K562 (cell line): Measurements from ENCODE around the gene NEK1. TPM values are rescaled to one million over a fixed set of nuclear protein-coding genes. Genes with fewer than 3 reads are reported as not detected.

Experiments
- CEBPB ChIP-seq: fragments of 450-650 bp; IDR thresholded peaks from 2 replicates; pipeline ENCODE4 v1.6.1; 2016; ENCODE audit warnings: missing genetic modification characterization, missing compliant biosample characterization
- CHD1 ChIP-seq: fragments of 200-600 bp; sonication (generic); IDR thresholded peaks from one replicate; pipeline ENCODE4 v1.6.1; 2012; ENCODE audit warnings: mild to moderate bottlenecking, moderate library complexity, low read length, inconsistent platforms
- COPS2 ChIP-seq: fragments of 450-650 bp; conservative IDR thresholded peaks from 2 replicates; pipeline ENCODE4 v1.6.1; 2016; ENCODE audit warnings: mild to moderate bottlenecking, moderate library complexity
- CREBBP ChIP-seq: IDR thresholded peaks from one replicate; pipeline ENCODE4 v1.6.1; 2012; ENCODE audit warnings: low read depth, mild to moderate bottlenecking, control low read depth, inconsistent platforms, low read length
- DEAF1 ChIP-seq: fragments of 450-650 bp; formaldehyde crosslinking; IDR thresholded peaks from 2 replicates; pipeline ENCODE4 v1.4.0; 2020; ENCODE audit warnings: mild to moderate bottlenecking, moderate library complexity
- ESRRA ChIP-seq: fragments of 450-650 bp; IDR thresholded peaks from 2 replicates; pipeline ENCODE4 v1.6.1; 2014; ENCODE audit warnings: low read depth, mild to moderate bottlenecking, moderate library complexity, borderline replicate concordance
- FOXJ2 ChIP-seq: fragments of 200-800 bp; sonication (Bioruptor generic); IDR thresholded peaks from 2 replicates; pipeline ENCODE4 v1.6.1; 2016; ENCODE audit warnings: missing genetic modification characterization, missing compliant biosample characterization
- FOXK2 ChIP-seq, 2 experiments: fragments of 450-650 bp; IDR thresholded peaks in 1 of 2; conservative IDR thresholded peaks in 1 of 2; 2 replicates each; pipeline ENCODE4 v1.6.1; 2016; ENCODE audit warnings: low read depth in 2 of 2, mild to moderate bottlenecking in 1 of 2
- GABPB1 ChIP-seq: sonication (generic); formaldehyde crosslinking; IDR thresholded peaks from 2 replicates; pipeline ENCODE4 v1.8.0; 2022; ENCODE audit warnings: mild to moderate bottlenecking, missing genetic modification reagents
- GTF2A2 ChIP-seq: IDR thresholded peaks from 2 replicates; pipeline ENCODE4 v1.6.1; 2016; ENCODE audit warnings: mild to moderate bottlenecking, missing genetic modification characterization, missing compliant biosample characterization
- HDAC1 ChIP-seq, 2 experiments: fragments of 450-650 bp; IDR thresholded peaks; 2 replicates each; pipeline ENCODE4 v1.6.1; 2016 to 2017; ENCODE audit warnings: inconsistent platforms in 1 of 2, mild to moderate bottlenecking in 1 of 2, moderate library complexity in 1 of 2
- HMG20A ChIP-seq: fragments of 450-650 bp; formaldehyde crosslinking; conservative IDR thresholded peaks from 2 replicates; pipeline ENCODE4 v1.4.0; 2020; ENCODE audit warnings: mild to moderate bottlenecking, mixed read lengths
- MLX ChIP-seq, 2 experiments: fragments of 450-650 bp in 1 of 2; sonication (generic) in 1 of 2; formaldehyde crosslinking; conservative IDR thresholded peaks; 2 replicates each; pipeline versions ENCODE4 v1.4.0 to v1.8.1; 2020 to 2022; ENCODE audit warnings: mild to moderate bottlenecking in 1 of 2, missing genetic modification reagents in 1 of 2
- MTA1 ChIP-seq: fragments of 450-650 bp; IDR thresholded peaks from 2 replicates; pipeline ENCODE4 v1.6.1; 2017; ENCODE audit warnings: borderline replicate concordance
- PHF21A ChIP-seq: fragments of 450-650 bp; IDR thresholded peaks from 2 replicates; pipeline ENCODE4 v1.6.1; 2017; ENCODE audit warnings: low read depth, borderline replicate concordance
- RBM25 ChIP-seq: fragments of 200-400 bp; formaldehyde crosslinking; IDR thresholded peaks from 2 replicates; pipeline ENCODE4 v1.6.1; 2018; ENCODE audit warnings: low read length, low read depth, moderate library complexity; ENCODE audit not compliant: severe bottlenecking
- RERE ChIP-seq: sonication (generic); formaldehyde crosslinking; IDR thresholded peaks from 2 replicates; pipeline ENCODE4 v1.8.0; 2023; ENCODE audit warnings: missing genetic modification reagents, mild to moderate bottlenecking, borderline replicate concordance
- TARDBP ChIP-seq: fragments of 450-650 bp; IDR thresholded peaks from 2 replicates; pipeline ENCODE4 v1.6.1; 2016
- TGIF2 ChIP-seq: sonication (generic); formaldehyde crosslinking; IDR thresholded peaks from 2 replicates; pipeline ENCODE4 v1.8.1; 2022; ENCODE audit warnings: mild to moderate bottlenecking, missing genetic modification reagents, moderate library complexity
- U2AF2 ChIP-seq: fragments of 200-400 bp; formaldehyde crosslinking; optimal IDR thresholded peaks from 2 replicates; pipeline ENCODE3; 2017; ENCODE audit warnings: low read depth, mild to moderate bottlenecking, low read length
- ZNF347 ChIP-seq: fragments of 450-650 bp; formaldehyde crosslinking; IDR thresholded peaks from 2 replicates; pipeline ENCODE4 v1.4.0; 2020; ENCODE audit warnings: low read depth, mild to moderate bottlenecking, moderate library complexity
- polyA plus RNA-seq, 8 experiments: library from polyadenylated mRNA; depleted of rRNA in 4 of 8; stranded (reverse) in 5 of 8; unstranded in 3 of 8; fragments of >200 nt; fragmentation: Nextera tagmentation in 2 of 8; fragmentation: Illumina TruSeq in 1 of 8; extraction: Ambion mirVana in 2 of 8; extraction: Trizol in 1 of 8; gene quantifications; 2 replicates each; pipeline versions ENCODE4 v1.2.1 to v1.2.3, GENCODE V29; 2011 to 2014; ENCODE audit warnings: inconsistent platforms in 1 of 8, missing spikeins in 1 of 8
- total RNA-seq, 7 experiments: library from RNA; depleted of rRNA in 6 of 7; stranded (reverse); fragments of >200 nt in 6 of 7; fragmentation: Illumina TruSeq in 2 of 7; extraction: Trizol in 2 of 7; gene quantifications; 2 replicates each; pipeline versions ENCODE4 v1.2.1 to v1.2.3, GENCODE V29; 2011 to 2021; ENCODE audit warnings: low replicate concordance in 1 of 7

The NEK1 gene
- total and polyA plus RNA-seq, 9 of the 15 experiments (the other 6 are each of a cell fraction or from before 2014, with no cell fraction given): 6.2 to 15.7 (median 10.3) TPM

- TF ChIP-seq TARDBP (no peak), TGIF2 (CRISPR knock-in tag) (no peak), CREBBP (no peak), RBM25 (no peak), MTA1 (peak; percentile 15; the same call in 1 of the 2 replicates), RERE (CRISPR knock-in tag) (no peak), ZNF347 (no peak), ESRRA (no peak), CEBPB (tag) (no peak), GABPB1 (CRISPR knock-in tag) (no peak), DEAF1 (no peak), FOXJ2 (tag) (peak; percentile 77; the same call in 1 of the 2 replicates), CHD1 (no peak), PHF21A (no peak), COPS2 (no peak), FOXK2 (conservative IDR thresholded peaks at IDR 0.05 in 1 of 2, IDR thresholded peaks at IDR 0.05 in 1 of 2; ENCODE audit: low read depth in 2 of 2) (peak; percentile 92 to 93), HDAC1 (IDR thresholded peaks at IDR 0.05) (peak in 1 of 2 experiments; percentile 34; a peak in 1 of 4 replicates), MLX (CRISPR knock-in tag; conservative IDR thresholded peaks at IDR 0.05) (no peak), U2AF2 (no peak), HMG20A (CRISPR knock-in tag) (no peak), GTF2A2 (no peak)
These were observed 14.2 kb upstream of the NEK1 start (continued) for GRCh38 chr4:169626331-169627282.
